ENCODE data around the gene TTC1.

Gene TTC1

DNA sequence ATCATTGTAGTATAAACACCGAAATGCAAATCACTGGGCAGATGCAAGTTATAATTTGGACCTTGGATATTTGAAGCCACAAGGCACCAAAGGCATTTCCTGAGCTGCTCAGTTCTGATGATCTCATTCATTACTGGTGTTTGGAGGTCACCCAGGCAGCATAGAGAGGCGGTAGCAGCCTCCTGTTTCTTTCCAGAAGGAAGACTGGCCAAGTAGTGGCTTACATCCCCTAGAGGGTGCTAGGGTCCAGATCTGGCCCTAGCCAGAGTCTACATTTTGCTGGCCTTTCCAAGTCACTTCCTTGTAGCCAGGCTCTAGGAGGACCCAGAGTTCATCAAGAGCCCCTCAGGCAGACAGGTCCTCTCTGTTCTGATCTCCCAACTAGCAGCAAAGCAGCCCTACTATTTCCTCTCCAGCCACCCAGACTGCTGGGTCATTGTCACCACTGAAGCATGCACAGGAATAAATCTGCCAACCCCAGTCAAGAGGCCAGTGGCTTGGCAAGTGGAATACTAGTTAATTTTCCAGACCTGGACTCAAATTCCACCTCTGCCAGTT, 33.4 kb upstream of the TTC1 start:
- no peak for TF ChIP-seq REST (IDR thresholded peaks at IDR 0.05; ENCODE audit: insufficient read depth in 1 of 2, low read depth in 2 of 2, low read length in 2 of 2)
- no peak for TF ChIP-seq SIN3A (IDR thresholded peaks at IDR 0.05; ENCODE audit: borderline replicate concordance, insufficient read depth, low read length)
- TF ChIP-seq FOXP2 (optimal IDR thresholded peaks at IDR 0.05; ENCODE audit: borderline replicate concordance, extremely low read depth, extremely low read length, insufficient read depth) = no peak
- TF ChIP-seq TAF1 (IDR thresholded peaks at IDR 0.05; ENCODE audit: borderline replicate concordance, insufficient read depth, low read length) = no peak
- no peak for TF ChIP-seq POLR2AphosphoS5 (IDR thresholded peaks at IDR 0.05; ENCODE audit: low read depth, low read length)

DNA sequence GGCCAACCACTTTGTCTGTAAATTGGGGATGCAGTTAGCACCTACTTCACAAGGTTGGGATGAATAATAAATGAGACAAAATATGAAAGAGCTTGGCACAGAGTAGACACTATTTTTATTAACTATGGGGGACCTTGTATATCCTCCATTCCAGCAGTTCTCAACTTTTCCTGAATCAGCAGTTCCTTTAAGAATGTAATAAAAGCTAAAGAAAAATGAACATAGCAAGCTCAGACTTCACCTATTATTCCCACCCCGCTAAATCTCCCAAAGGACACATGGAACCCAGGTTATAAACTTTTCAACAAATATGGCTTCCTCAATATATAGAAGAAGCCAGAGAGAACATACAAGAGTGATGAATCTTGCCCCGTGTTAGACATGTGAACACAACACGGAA, 32.0 kb upstream of the TTC1 start:
- TF ChIP-seq REST (IDR thresholded peaks at IDR 0.05; ENCODE audit: insufficient read depth in 1 of 2, low read depth in 2 of 2, low read length in 2 of 2) = no peak
- TF ChIP-seq FOXP2 (optimal IDR thresholded peaks at IDR 0.05; ENCODE audit: borderline replicate concordance, extremely low read depth, extremely low read length, insufficient read depth) = no peak
- no peak for TF ChIP-seq TAF1 (IDR thresholded peaks at IDR 0.05; ENCODE audit: borderline replicate concordance, insufficient read depth, low read length)
- no peak for TF ChIP-seq SIN3A (IDR thresholded peaks at IDR 0.05; ENCODE audit: borderline replicate concordance, insufficient read depth, low read length)
- TF ChIP-seq POLR2AphosphoS5 (IDR thresholded peaks at IDR 0.05; ENCODE audit: low read depth, low read length) = no peak

- no peak for TF ChIP-seq FOXP2 (optimal IDR thresholded peaks at IDR 0.05; ENCODE audit: borderline replicate concordance, extremely low read depth, extremely low read length, insufficient read depth)
- TF ChIP-seq REST (IDR thresholded peaks at IDR 0.05; ENCODE audit: insufficient read depth in 1 of 2, low read depth in 2 of 2, low read length in 2 of 2) = no peak
- no peak for TF ChIP-seq POLR2AphosphoS5 (IDR thresholded peaks at IDR 0.05; ENCODE audit: low read depth, low read length)
- TF ChIP-seq SIN3A (IDR thresholded peaks at IDR 0.05; ENCODE audit: borderline replicate concordance, insufficient read depth, low read length) = no peak
- no peak for TF ChIP-seq TAF1 (IDR thresholded peaks at IDR 0.05; ENCODE audit: borderline replicate concordance, insufficient read depth, low read length)
These were observed 30.6 kb upstream of the TTC1 start for GRCh38 chr5:159978358-159978757.

DNA sequence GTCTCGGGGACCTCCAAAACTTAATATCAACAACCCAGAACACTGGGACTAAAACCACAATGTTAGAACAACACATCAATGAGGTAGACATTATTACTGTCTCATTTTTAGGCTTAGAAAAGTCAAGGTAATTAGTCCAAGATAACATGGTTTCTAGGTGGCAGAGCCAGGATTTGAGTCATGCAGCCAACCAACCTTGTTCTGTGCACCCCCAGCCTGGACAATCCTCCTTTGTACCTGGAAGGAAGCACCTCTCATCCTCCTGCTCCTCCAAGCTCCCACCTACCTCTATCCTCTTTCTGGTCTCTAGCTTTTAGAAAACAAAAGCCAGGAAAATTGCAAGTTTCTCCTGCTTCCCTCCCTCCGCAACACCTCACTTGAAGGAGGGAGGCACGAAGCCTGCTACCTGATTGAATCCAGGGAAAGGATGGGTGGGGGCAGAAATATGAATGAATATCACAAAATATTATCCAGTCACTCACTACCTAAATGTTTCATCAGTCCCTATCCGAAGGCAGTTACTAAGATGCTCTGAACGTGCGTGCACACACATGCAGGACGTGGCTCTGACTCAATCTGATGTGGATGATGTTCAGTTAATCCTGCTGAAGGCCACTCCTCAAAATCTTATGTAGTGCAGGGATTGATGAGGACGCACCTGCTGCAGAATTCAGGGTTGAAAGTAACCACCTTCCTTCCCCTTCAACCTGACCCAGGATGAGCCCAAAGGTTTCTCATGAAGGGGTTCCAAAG, 26.3 kb upstream of the TTC1 start:
- no peak for TF ChIP-seq SIN3A (IDR thresholded peaks at IDR 0.05; ENCODE audit: borderline replicate concordance, insufficient read depth, low read length)
- no peak for TF ChIP-seq FOXP2 (optimal IDR thresholded peaks at IDR 0.05; ENCODE audit: borderline replicate concordance, extremely low read depth, extremely low read length, insufficient read depth)
- no peak for TF ChIP-seq REST (IDR thresholded peaks at IDR 0.05; ENCODE audit: insufficient read depth in 1 of 2, low read depth in 2 of 2, low read length in 2 of 2)
- no peak for TF ChIP-seq POLR2AphosphoS5 (IDR thresholded peaks at IDR 0.05; ENCODE audit: low read depth, low read length)
- no peak for TF ChIP-seq TAF1 (IDR thresholded peaks at IDR 0.05; ENCODE audit: borderline replicate concordance, insufficient read depth, low read length)
